Activated CD8-positive, alpha-beta memory T cell treated with anti-CD3 and anti-CD28 coated beads, Interleukin-2, amount 50 U/mL, for 24 hours (primary cell): Measurements from ENCODE around the gene FAM181B.

ENCODE experiments used
- DNase-seq: peaks from one replicate; pipeline ENCODE4 v3.0.0-alpha.2; 2020; ENCODE audit errors: extremely low read depth

FAM181B gene

GRCh38 chr11:82683029-82683428, 50.6 kb downstream of the FAM181B start:
- DNase-seq: no peak

GRCh38 chr11:82682003-82682751, 51.5 kb downstream of the FAM181B start:
- no peak for DNase-seq

DNA sequence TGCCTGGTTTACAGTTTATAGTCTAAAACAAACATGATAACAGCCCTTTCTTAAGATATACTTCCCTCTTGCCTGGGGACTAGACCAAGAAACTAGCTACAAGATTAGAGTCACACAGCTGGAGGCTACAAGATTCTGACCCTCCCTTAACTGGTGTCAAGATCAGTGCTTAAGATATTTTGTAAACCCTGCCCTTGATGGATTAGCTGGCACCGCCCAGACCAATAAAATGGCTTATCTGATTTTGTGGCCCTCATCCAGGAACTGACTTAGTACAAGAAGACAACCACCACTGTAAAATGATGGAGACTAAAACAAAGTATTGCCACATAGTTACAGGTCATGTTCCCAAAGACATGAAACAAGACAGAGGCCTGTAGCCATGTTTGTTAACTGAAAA, 53.4 kb downstream of the FAM181B start:
- no peak for DNase-seq
